WTC11 (cell line): Measurements from ENCODE around the gene TMEM174. TPM values are rescaled to one million over a fixed set of nuclear protein-coding genes. Genes with fewer than 3 reads are reported as not detected.
"Not testable (repeated sequence)": the region's sequence is repeated elsewhere in the genome, so short reads cannot be mapped to it uniquely, and the experiment has no call there.

ENCODE experiments used
- ATAC-seq: fragments of 200-7000 bp; cut with Tn5 transposase; 2 replicates; pipeline ENCODE4 v1.10.0; 2021; ENCODE audit warnings: mild to moderate bottlenecking, moderate library complexity
- CTCF ChIA-PET: fragments of 300-600 bp; sonication (Branson Sonifier 250); formaldehyde crosslinking; loops from one replicate; lab custom pipeline; 2021; ENCODE audit warnings: antibody characterized with exemption; lab: Charles Lee
- POLR2A ChIA-PET: fragments of 350-600 bp; sonication (Branson Sonifier 250); formaldehyde crosslinking; loops from one replicate; lab custom pipeline; 2021; ENCODE audit warnings: antibody characterized with exemption; lab: Charles Lee
- DNase-seq: peaks from one replicate; pipeline ENCODE4 v3.0.0; 2021; ENCODE audit warnings: low spot score
- H3K27ac Mint-ChIP-seq: 2 replicates; pipeline ENCODE4 v1.8.0; 2021; ENCODE audit warnings: mixed read lengths
- H3K27me3 Mint-ChIP-seq: 2 replicates; pipeline ENCODE4 v1.8.0; 2021; ENCODE audit warnings: low read depth, mild to moderate bottlenecking, moderate library complexity, mixed read lengths
- H3K36me3 Mint-ChIP-seq: 2 replicates; pipeline ENCODE4 v1.8.0; 2021; ENCODE audit warnings: mixed read lengths
- H3K4me1 Mint-ChIP-seq: 2 replicates; pipeline ENCODE4 v1.8.0; 2022; ENCODE audit warnings: mixed read lengths
- H3K4me3 Mint-ChIP-seq: 2 replicates; pipeline ENCODE4 v1.8.0; 2021; ENCODE audit warnings: mild to moderate bottlenecking, moderate library complexity, mixed read lengths
- H3K9me3 Mint-ChIP-seq: 2 replicates; pipeline ENCODE4 v1.8.0; 2021; ENCODE audit warnings: mixed read lengths
- ATF1 ChIP-seq: sonication (generic); formaldehyde crosslinking; IDR thresholded peaks from 2 replicates; pipeline ENCODE4 v1.8.1; 2023; ENCODE audit warnings: mild to moderate bottlenecking, moderate library complexity, missing genetic modification reagents
- NFATC4 ChIP-seq: fragments of 250-450 bp; sonication (Bioruptor Pico); IDR thresholded peaks from 2 replicates; pipeline ENCODE4 v1.9.0; 2021; ENCODE audit warnings: mild to moderate bottlenecking
- NFYB ChIP-seq: sonication (generic); formaldehyde crosslinking; conservative IDR thresholded peaks from 2 replicates; pipeline ENCODE4 v1.8.0; 2022; ENCODE audit warnings: low read depth, missing genetic modification reagents
- TP53 ChIP-seq: sonication (generic); formaldehyde crosslinking; IDR thresholded peaks from 2 replicates; pipeline ENCODE4 v1.8.1; 2023; ENCODE audit warnings: mild to moderate bottlenecking, missing genetic modification reagents
- ZNF121 ChIP-seq: sonication (generic); formaldehyde crosslinking; IDR thresholded peaks from 2 replicates; pipeline ENCODE4 v1.8.0; 2023; ENCODE audit warnings: missing genetic modification reagents
- ZNF396 ChIP-seq: fragments of 250-450 bp; sonication (Bioruptor Pico); IDR thresholded peaks from 2 replicates; pipeline ENCODE4 v1.8.0; 2021; ENCODE audit warnings: mild to moderate bottlenecking, moderate library complexity, borderline replicate concordance
- ZNF423 ChIP-seq: fragments of 250-450 bp; sonication (Bioruptor Pico); IDR thresholded peaks from 2 replicates; pipeline ENCODE4 v2.1.2; 2022; ENCODE audit warnings: mild to moderate bottlenecking, moderate library complexity
- total RNA-seq: library from RNA; stranded (reverse); gene quantifications from 3 replicates; pipeline ENCODE4 v1.2.3, GENCODE V29; 2021
- TF ChIP-seq, protein P1 (sequence below): fragments of 250-450 bp; sonication (Bioruptor Pico); IDR thresholded peaks from 2 replicates; pipeline ENCODE4 v1.9.0; 2021; ENCODE audit warnings: moderate library complexity, mild to moderate bottlenecking, inconsistent platforms, borderline replicate concordance
- TF ChIP-seq, protein P2 (sequence below): fragments of 250-450 bp; sonication (Bioruptor Pico); IDR thresholded peaks from 2 replicates; pipeline ENCODE4 v2.1.2; 2022; ENCODE audit warnings: mild to moderate bottlenecking, moderate library complexity
- TF ChIP-seq, protein P3 (sequence below): sonication (generic); formaldehyde crosslinking; IDR thresholded peaks from 2 replicates; pipeline ENCODE4 v1.8.1; 2022; ENCODE audit warnings: missing genetic modification reagents, borderline replicate concordance
- TF ChIP-seq, protein P4 (sequence below): sonication (generic); formaldehyde crosslinking; IDR thresholded peaks from 2 replicates; pipeline ENCODE4 v1.8.0; 2022; ENCODE audit warnings: mild to moderate bottlenecking, missing genetic modification reagents

TMEM174 gene
- total RNA-seq, 1 experiment from 2014 or later, result not detected

DNA sequence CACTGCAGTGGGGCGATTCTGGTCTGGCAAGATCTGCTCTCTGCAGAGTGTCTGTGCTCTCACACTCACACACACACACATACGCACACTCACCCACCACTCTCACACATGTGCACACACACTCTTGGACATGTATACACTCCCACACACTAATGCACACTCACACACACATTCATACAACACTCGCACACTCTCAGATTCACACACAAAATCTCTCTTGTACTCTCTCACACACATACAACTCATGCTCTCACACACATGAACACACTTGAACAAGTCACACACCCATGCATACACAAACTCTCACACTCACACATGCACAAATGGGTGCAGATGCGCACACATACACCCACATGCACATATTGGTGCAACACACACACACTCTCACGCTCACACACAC is 31.7 kb downstream of the TMEM174 start (continued):
- TF ChIP-seq ZNF423, result no peak
- TF ChIP-seq, all 79 proteins: peak for 0

DNA sequence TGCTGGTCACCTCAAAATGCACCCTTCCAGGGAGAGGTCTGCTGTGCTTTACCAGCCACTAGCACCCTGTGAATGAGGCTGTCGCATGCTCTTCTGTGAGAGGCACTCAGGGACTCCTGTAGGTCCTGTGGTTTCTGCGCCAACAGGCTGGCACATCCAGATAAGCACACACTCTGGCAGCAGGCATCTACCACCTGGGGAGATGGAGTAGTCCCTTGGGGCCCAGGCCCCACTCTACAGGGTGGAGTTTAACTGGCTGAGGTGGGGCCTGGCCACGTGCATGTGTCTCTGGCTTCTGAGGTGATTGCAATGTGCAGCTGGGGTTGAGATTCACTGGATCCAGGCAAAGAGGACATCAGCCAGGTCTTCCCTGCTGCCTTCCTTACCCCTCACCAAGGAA is 32.3 kb downstream of the TMEM174 start:
- H3K27me3 Mint-ChIP-seq, result peaks cover 27% of the 10 kb centered on the region
- CTCF ChIA-PET, result interaction anchor here (3.2 kb wide), 1 partner anchor 11 kb away, joined by 17 read pairs; no protein-coding TSS in a partner anchor
- H3K27ac Mint-ChIP-seq, result no peak overlapping the region
- H3K4me3 Mint-ChIP-seq, result no peak overlapping the region
- TF ChIP-seq ZNF396 (CRISPR knock-in tag), result no peak
- TF ChIP-seq NFYB (CRISPR knock-in tag), result no peak
- H3K4me1 Mint-ChIP-seq, result peaks cover 8% of the 10 kb centered on the region
- POLR2A ChIA-PET, result no interaction called here
- DNase-seq (no peak), ATAC-seq (no peak)
- H3K36me3 Mint-ChIP-seq, result peaks cover 27% of the 10 kb centered on the region
- peaks cover 31% of the 10 kb centered on the region for H3K9me3 Mint-ChIP-seq

DNA sequence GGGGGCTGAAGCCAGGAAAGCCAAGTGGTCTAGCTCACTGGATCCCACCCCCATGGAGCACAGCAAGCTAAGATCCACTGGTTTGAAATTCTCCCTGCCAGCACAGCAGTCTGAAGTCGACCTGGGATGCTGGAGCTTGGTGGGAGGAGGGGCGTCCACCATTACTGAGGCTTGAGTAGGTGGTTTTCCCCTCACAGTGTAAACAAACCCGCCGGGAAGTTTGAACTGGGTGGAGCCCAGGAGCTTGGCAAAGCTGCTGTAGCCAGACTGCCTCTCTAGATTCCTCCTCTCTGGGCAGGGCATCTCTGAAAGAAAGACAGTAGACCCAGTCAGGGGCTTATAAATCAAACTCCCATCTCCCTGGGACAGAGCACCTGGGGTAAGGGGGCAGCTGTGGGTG is 34.2 kb downstream of the TMEM174 start:
- H3K9me3 Mint-ChIP-seq, result peaks cover 36% of the 10 kb centered on the region
- peaks cover 12% of the 10 kb centered on the region for H3K27me3 Mint-ChIP-seq
- CTCF ChIA-PET, result interaction anchor here (1.1 to 3.2 kb wide), 2 partner anchors 9 to 37 kb away, joined by 5 to 17 read pairs; no protein-coding TSS in a partner anchor
- H3K36me3 Mint-ChIP-seq, result peaks cover 28% of the 10 kb centered on the region
- H3K27ac Mint-ChIP-seq, H3K4me3 Mint-ChIP-seq, POLR2A ChIA-PET, ATAC-seq, DNase-seq, H3K4me1 Mint-ChIP-seq: not testable (repeated sequence)

DNA sequence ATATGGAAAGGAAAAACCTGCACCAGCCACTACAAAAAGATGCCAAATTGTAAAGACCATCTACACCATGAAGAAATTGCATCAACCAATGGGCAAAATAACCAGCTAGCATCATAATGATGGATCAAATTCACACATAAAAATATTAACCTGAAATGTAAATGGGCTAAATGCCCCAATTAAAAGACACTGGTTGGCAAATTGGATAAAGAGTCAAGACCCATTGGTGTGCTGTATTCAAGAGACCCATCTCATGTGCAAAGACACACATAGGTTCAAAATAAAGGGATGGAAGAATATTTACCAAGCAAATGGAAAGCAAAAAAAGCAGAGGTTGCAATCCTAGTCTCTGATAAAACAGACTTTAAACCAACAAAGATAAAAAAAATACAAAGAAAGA is 36.1 kb downstream of the TMEM174 start:
- POLR2A ChIA-PET, CTCF ChIA-PET, H3K27ac Mint-ChIP-seq, H3K4me1 Mint-ChIP-seq, DNase-seq, H3K4me3 Mint-ChIP-seq, ATAC-seq: not testable (repeated sequence)
- Mint-ChIP-seq H3K27me3 (peaks cover 23% of the 10 kb centered on the region), H3K36me3 (peaks cover 28% of the 10 kb centered on the region), H3K9me3 (peaks cover 41% of the 10 kb centered on the region)

DNA sequence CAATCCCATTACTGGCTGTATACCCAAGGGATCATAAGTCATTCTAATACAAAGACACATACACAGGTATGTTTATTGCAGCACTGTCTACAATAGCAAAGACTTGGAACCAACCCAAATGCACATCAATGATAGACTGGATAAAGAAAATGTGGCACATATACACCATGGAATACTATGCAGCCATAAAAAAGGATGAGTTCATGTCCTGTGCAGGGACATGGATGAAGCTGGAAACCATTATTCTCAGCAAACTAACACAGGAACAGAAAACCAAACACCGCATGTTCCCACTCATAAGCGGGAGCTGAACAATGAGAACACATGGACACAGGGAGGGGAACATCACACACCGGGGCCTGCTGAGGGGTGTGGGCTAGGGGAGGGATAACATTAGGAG is 39.7 kb downstream of the TMEM174 start:
- H3K27ac Mint-ChIP-seq, POLR2A ChIA-PET, DNase-seq, H3K4me3 Mint-ChIP-seq, ATAC-seq: not testable (repeated sequence)
- Mint-ChIP-seq H3K9me3 (peaks cover 39% of the 10 kb centered on the region), H3K4me1 (peaks cover 23% of the 10 kb centered on the region), H3K27me3 (peaks cover 60% of the 10 kb centered on the region), H3K36me3 (peaks cover 26% of the 10 kb centered on the region)
- CTCF ChIA-PET, result interaction anchor here (1.1 kb wide), 1 partner anchor 11 kb away, joined by 3 read pairs; no protein-coding TSS in a partner anchor

DNA sequence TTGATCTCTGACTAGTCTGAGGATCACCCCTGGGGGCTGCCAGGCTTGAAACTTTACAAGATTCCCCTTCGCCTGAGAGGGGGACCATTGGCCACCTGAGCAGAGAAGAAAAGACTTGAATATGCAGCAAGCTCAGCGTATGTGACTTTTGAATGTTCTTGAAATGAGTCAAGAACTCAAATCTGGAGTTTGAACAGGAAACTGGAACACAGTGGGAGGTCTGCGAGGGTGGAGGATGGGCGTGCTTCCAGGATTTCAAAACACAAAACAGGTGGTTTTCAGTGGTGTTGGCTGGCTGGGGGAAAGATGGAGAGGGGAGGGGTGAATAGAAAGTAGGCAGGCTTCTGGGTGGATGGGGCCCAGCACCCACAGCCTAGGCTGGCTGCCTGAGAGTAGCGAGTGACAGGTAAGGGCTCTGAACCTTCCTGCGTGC is 40.6 kb downstream of the TMEM174 start:
- POLR2A ChIA-PET, result no interaction called here
- H3K36me3 Mint-ChIP-seq, result peaks cover 19% of the 10 kb centered on the region
- H3K9me3 Mint-ChIP-seq, result peaks cover 30% of the 10 kb centered on the region
- DNase-seq (no peak), ATAC-seq (peak; percentile 20)
- H3K4me1 Mint-ChIP-seq, result peaks cover 23% of the 10 kb centered on the region
- TF ChIP-seq TP53, result no peak
- TF ChIP-seq, protein P1, sequence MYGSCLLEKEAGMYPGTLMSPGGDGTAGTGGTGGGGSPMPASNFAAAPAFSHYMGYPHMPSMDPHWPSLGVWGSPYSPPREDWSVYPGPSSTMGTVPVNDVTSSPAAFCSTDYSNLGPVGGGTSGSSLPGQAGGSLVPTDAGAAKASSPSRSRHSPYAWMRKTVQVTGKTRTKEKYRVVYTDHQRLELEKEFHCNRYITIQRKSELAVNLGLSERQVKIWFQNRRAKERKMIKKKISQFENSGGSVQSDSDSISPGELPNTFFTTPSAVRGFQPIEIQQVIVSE (CRISPR knock-in tag), result no peak
- TF ChIP-seq NFATC4 (CRISPR knock-in tag), result no peak
- TF ChIP-seq ZNF121 (CRISPR knock-in tag), result no peak
- no peak for TF ChIP-seq ATF1 (CRISPR knock-in tag)
- TF ChIP-seq, protein P2, sequence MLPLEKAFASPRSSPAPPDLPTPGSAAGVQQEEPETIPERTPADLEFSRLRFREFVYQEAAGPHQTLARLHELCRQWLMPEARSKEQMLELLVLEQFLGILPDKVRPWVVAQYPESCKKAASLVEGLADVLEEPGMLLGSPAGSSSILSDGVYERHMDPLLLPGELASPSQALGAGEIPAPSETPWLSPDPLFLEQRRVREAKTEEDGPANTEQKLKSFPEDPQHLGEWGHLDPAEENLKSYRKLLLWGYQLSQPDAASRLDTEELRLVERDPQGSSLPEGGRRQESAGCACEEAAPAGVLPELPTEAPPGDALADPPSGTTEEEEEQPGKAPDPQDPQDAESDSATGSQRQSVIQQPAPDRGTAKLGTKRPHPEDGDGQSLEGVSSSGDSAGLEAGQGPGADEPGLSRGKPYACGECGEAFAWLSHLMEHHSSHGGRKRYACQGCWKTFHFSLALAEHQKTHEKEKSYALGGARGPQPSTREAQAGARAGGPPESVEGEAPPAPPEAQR (CRISPR knock-in tag), result no peak
- H3K27ac Mint-ChIP-seq, result peak overlapping the region; percentile 39; the same call in 1 of the 2 replicates
- H3K4me3 Mint-ChIP-seq, result no peak overlapping the region; the same call in 1 of the 2 replicates
- CTCF ChIA-PET, result interaction anchor here (3.2 to 3.6 kb wide), 2 partner anchors 11 to 43 kb away, joined by 24 to 36 read pairs; no protein-coding TSS in a partner anchor
- peaks cover 65% of the 10 kb centered on the region for H3K27me3 Mint-ChIP-seq

DNA sequence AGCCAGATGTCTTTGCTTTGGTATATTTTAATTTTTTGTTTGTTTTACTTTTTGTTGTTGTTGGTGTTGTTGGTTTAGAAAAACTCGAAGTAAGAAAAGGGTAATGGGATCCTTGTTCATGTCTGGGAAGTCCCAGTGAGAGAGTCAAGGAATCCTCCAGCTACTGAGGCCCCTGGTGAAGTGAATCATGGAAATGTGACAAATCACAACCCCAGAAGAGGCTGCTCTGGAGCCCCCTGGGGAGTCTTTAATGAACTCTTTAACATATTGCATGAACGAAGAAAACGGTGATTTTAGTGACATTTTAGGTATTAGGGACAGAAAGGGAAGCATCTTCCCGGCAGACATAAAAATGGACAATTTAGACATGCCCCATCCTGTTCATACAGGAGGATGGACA is 41.3 kb downstream of the TMEM174 start:
- H3K36me3 Mint-ChIP-seq, result peaks cover 12% of the 10 kb centered on the region
- peaks cover 23% of the 10 kb centered on the region for H3K4me1 Mint-ChIP-seq
- ChIA-PET CTCF (interaction anchor here (2.6 to 3.9 kb wide), 6 partner anchors 11 to 258 kb away, joined by 17 to 88 read pairs (median 29); partner anchors contain the start of gene FCHO2), POLR2A (no interaction called here)
- H3K4me3 Mint-ChIP-seq, result 0 out of 2 replicates have a peak overlapping the region, but pooled peaks have one; percentile 64
- H3K27me3 Mint-ChIP-seq, result peaks cover 72% of the 10 kb centered on the region
- H3K9me3 Mint-ChIP-seq, result peaks cover 23% of the 10 kb centered on the region
- no peak for ATAC-seq
- DNase-seq, result no peak
- H3K27ac Mint-ChIP-seq, result no peak overlapping the region
- TF ChIP-seq, protein P3, sequence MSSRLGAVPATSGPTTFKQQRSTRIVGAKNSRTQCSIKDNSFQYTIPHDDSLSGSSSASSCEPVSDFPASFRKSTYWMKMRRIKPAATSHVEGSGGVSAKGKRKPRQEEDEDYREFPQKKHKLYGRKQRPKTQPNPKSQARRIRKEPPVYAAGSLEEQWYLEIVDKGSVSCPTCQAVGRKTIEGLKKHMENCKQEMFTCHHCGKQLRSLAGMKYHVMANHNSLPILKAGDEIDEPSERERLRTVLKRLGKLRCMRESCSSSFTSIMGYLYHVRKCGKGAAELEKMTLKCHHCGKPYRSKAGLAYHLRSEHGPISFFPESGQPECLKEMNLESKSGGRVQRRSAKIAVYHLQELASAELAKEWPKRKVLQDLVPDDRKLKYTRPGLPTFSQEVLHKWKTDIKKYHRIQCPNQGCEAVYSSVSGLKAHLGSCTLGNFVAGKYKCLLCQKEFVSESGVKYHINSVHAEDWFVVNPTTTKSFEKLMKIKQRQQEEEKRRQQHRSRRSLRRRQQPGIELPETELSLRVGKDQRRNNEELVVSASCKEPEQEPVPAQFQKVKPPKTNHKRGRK, result no peak
- TF ChIP-seq, protein P4, sequence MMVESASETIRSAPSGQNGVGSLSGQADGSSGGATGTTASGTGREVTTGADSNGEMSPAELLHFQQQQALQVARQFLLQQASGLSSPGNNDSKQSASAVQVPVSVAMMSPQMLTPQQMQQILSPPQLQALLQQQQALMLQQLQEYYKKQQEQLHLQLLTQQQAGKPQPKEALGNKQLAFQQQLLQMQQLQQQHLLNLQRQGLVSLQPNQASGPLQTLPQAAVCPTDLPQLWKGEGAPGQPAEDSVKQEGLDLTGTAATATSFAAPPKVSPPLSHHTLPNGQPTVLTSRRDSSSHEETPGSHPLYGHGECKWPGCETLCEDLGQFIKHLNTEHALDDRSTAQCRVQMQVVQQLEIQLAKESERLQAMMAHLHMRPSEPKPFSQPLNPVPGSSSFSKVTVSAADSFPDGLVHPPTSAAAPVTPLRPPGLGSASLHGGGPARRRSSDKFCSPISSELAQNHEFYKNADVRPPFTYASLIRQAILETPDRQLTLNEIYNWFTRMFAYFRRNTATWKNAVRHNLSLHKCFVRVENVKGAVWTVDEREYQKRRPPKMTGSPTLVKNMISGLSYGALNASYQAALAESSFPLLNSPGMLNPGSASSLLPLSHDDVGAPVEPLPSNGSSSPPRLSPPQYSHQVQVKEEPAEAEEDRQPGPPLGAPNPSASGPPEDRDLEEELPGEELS (CRISPR knock-in tag), result no peak
